GM12892 (cell line): ENCODE measurements around the gene TM9SF1.
A peak's percentile ranks its signal among the peaks of the same experiment; 100 is the strongest.
"Not testable (repeated sequence)": the region's sequence is repeated elsewhere in the genome, so short reads cannot be mapped to it uniquely, and the experiment has no call there.

ENCODE experiments used
- DNase-seq: peaks from one replicate; pipeline ENCODE4 v3.0.0; 2011; ENCODE audit not compliant: insufficient read length
- FAIRE-seq: peaks from 2 replicates; lab custom pipeline; 2011; peaks lifted over from hg19 to GRCh38; lab: Jason Lieb, UNC
- POLR2A ChIP-seq: IDR thresholded peaks from 2 replicates; pipeline ENCODE4 v1.6.1; 2011; ENCODE audit warnings: low read depth, low read length, control low read depth
- POLR2AphosphoS5 ChIP-seq: IDR thresholded peaks from 2 replicates; pipeline ENCODE4 v1.6.1; 2011; ENCODE audit warnings: low read depth, low read length, control low read depth
- TAF1 ChIP-seq: IDR thresholded peaks from 2 replicates; pipeline ENCODE4 v1.6.1; 2011; ENCODE audit warnings: low read depth, mild to moderate bottlenecking, control low read depth, low read length, borderline replicate concordance

TM9SF1 gene

GRCh38 chr14:24219521-24219920 is 24.3 kb upstream of the TM9SF1 start:
- FAIRE-seq: no peak
- no peak for DNase-seq
- TF ChIP-seq POLR2AphosphoS5: no peak
- TF ChIP-seq TAF1: no peak
- no peak for TF ChIP-seq POLR2A

- DNase-seq (no peak), FAIRE-seq (no peak)
- no peak for TF ChIP-seq POLR2AphosphoS5
- TF ChIP-seq TAF1: no peak
- TF ChIP-seq POLR2A: no peak
These were observed 23.8 kb upstream of the TM9SF1 start for GRCh38 chr14:24219080-24219479.

GRCh38 chr14:24216876-24217275 is 21.6 kb upstream of the TM9SF1 start:
- not testable (repeated sequence) for FAIRE-seq, DNase-seq

GRCh38 chr14:24216345-24216699 is 21.1 kb upstream of the TM9SF1 start:
- FAIRE-seq: no peak
- no peak for TF ChIP-seq POLR2A
- TF ChIP-seq TAF1: no peak
- no peak for TF ChIP-seq POLR2AphosphoS5

GRCh38 chr14:24215495-24216344 is 20.5 kb upstream of the TM9SF1 start, which contains the start of gene MDP1:
Gene MDP1, minus strand, starts transcription at chr14:24216066. Its CDS starts 111 bp downstream, at chr14:24215955.
- DNase-seq (peak; percentile 81), FAIRE-seq (peak; percentile 93)
- TF ChIP-seq POLR2A: peak; percentile 92
- peak; percentile 80 for TF ChIP-seq TAF1
- TF ChIP-seq POLR2AphosphoS5: peak; percentile 90; the same call in 1 of the 2 replicates

More at GRCh38 chr14:24216345-24216699, 21.1 kb upstream of the TM9SF1 start:
- DNase-seq: no peak

GRCh38 chr14:24213866-24214662 is 18.8 kb upstream of the TM9SF1 start:
- TF ChIP-seq TAF1 (no peak), POLR2AphosphoS5 (no peak), POLR2A (no peak)
- DNase-seq: no peak
- no peak for FAIRE-seq

GRCh38 chr14:24212924-24213865 is 18.0 kb upstream of the TM9SF1 start, which contains the start of gene CHMP4A:
Gene CHMP4A, minus strand, starts transcription at chr14:24213488. Its CDS starts 49 bp downstream, at chr14:24213439.
- DNase-seq: peak; percentile 90
- peak; percentile 98 for TF ChIP-seq POLR2A
- peak; percentile 97 for TF ChIP-seq POLR2AphosphoS5
- peak; percentile 28; the same call in 1 of the 2 replicates for TF ChIP-seq TAF1
- peak; percentile 93 for FAIRE-seq

- no peak for TF ChIP-seq POLR2A
- no peak for TF ChIP-seq TAF1
- TF ChIP-seq POLR2AphosphoS5: no peak; the same call in 1 of the 2 replicates
- no peak for FAIRE-seq
- no peak for DNase-seq
These were observed 16.1 kb upstream of the TM9SF1 start for GRCh38 chr14:24211311-24211710.

GRCh38 chr14:24207625-24208024 is 12.4 kb upstream of the TM9SF1 start:
- FAIRE-seq: no peak
- no peak for TF ChIP-seq POLR2A
- TF ChIP-seq POLR2AphosphoS5: no peak

GRCh38 chr14:24207104-24207551 is 11.9 kb upstream of the TM9SF1 start:
- TF ChIP-seq POLR2A (no peak), TAF1 (no peak), POLR2AphosphoS5 (no peak)
- DNase-seq (no peak), FAIRE-seq (no peak)

More at GRCh38 chr14:24207625-24208024, 12.4 kb upstream of the TM9SF1 start:
- no peak for DNase-seq
